HepG2 (cell line): ENCODE data around the gene FAM3C. TPM values are rescaled to one million over a fixed set of nuclear protein-coding genes. Genes with fewer than 3 reads are reported as not detected.

Experiments
- AKAP8 ChIP-seq: sonication (generic); formaldehyde crosslinking; IDR thresholded peaks from 2 replicates; pipeline ENCODE4 v1.5.1; 2020; ENCODE audit warnings: mild to moderate bottlenecking, missing genetic modification reagents
- HDAC6 ChIP-seq: fragments of 200-600 bp; sonication (generic); IDR thresholded peaks from 2 replicates; pipeline ENCODE4 v1.7.0; 2017; ENCODE audit warnings: mild to moderate bottlenecking, antibody characterized with exemption, low read length, low read depth
- HNF1B ChIP-seq: sonication (generic); formaldehyde crosslinking; IDR thresholded peaks from 2 replicates; pipeline ENCODE4 v1.5.1; 2020; ENCODE audit warnings: mild to moderate bottlenecking, moderate library complexity, missing genetic modification reagents
- KMT2B ChIP-seq: IDR thresholded peaks from 2 replicates; pipeline ENCODE4 v1.6.1; 2016; ENCODE audit warnings: missing genetic modification reagents, missing compliant biosample characterization
- MATR3 ChIP-seq: sonication (generic); formaldehyde crosslinking; IDR thresholded peaks from 2 replicates; pipeline ENCODE4 v1.4.0; 2020; ENCODE audit warnings: missing genetic modification reagents
- MAZ ChIP-seq, 2 experiments: sonication (generic) in 1 of 2; formaldehyde crosslinking in 1 of 2; IDR thresholded peaks; 2 replicates each; pipeline versions ENCODE4 v1.5.0 to v1.6.1; 2012 to 2020; ENCODE audit warnings: low read depth in 2 of 2, mild to moderate bottlenecking in 2 of 2, borderline replicate concordance in 1 of 2, improper control_type of control experiment in 1 of 2, low read length in 1 of 2, missing genetic modification reagents in 1 of 2, moderate library complexity in 1 of 2
- NFYC ChIP-seq: IDR thresholded peaks from 2 replicates; pipeline ENCODE4 v1.6.1; 2016; ENCODE audit warnings: missing genetic modification reagents, missing compliant biosample characterization
- PHF21A ChIP-seq: sonication (generic); formaldehyde crosslinking; IDR thresholded peaks from 2 replicates; pipeline ENCODE4 v1.5.0; 2020; ENCODE audit warnings: mild to moderate bottlenecking, missing genetic modification reagents
- PITX1 ChIP-seq: sonication (generic); formaldehyde crosslinking; IDR thresholded peaks from 2 replicates; pipeline ENCODE4 v1.5.1; 2020; ENCODE audit warnings: mild to moderate bottlenecking, missing genetic modification reagents
- RBAK ChIP-seq: sonication (generic); formaldehyde crosslinking; IDR thresholded peaks from 2 replicates; pipeline ENCODE4 v1.5.1; 2020; ENCODE audit warnings: mild to moderate bottlenecking, missing genetic modification reagents
- TBX2 ChIP-seq: sonication (generic); formaldehyde crosslinking; IDR thresholded peaks from 2 replicates; pipeline ENCODE4 v1.5.0; 2020; ENCODE audit warnings: missing genetic modification reagents, mild to moderate bottlenecking, borderline replicate concordance
- TCF7L2 ChIP-seq: IDR thresholded peaks from 2 replicates; pipeline ENCODE4 v1.6.1; 2011; ENCODE audit warnings: mild to moderate bottlenecking, low read depth, low read length, moderate library complexity
- XBP1 ChIP-seq: sonication (generic); formaldehyde crosslinking; IDR thresholded peaks from 2 replicates; pipeline ENCODE4 v1.5.0; 2020; ENCODE audit warnings: missing genetic modification reagents
- ZBTB25 ChIP-seq: IDR thresholded peaks from 2 replicates; pipeline ENCODE4 v1.6.1; 2018; ENCODE audit warnings: missing genetic modification reagents
- ZNF224 ChIP-seq: sonication (generic); formaldehyde crosslinking; IDR thresholded peaks from 2 replicates; pipeline ENCODE4 v1.5.0; 2020; ENCODE audit warnings: mild to moderate bottlenecking, missing genetic modification reagents
- ZNF275 ChIP-seq: sonication (generic); formaldehyde crosslinking; IDR thresholded peaks from 2 replicates; pipeline ENCODE4 v1.8.0; 2022; ENCODE audit warnings: missing genetic modification reagents, mild to moderate bottlenecking, inconsistent platforms, borderline replicate concordance
- ZNF343 ChIP-seq: sonication (generic); formaldehyde crosslinking; IDR thresholded peaks from 2 replicates; pipeline ENCODE4 v1.4.0; 2020; ENCODE audit warnings: mild to moderate bottlenecking, missing genetic modification reagents
- ZNF543 ChIP-seq: sonication (generic); formaldehyde crosslinking; IDR thresholded peaks from 2 replicates; pipeline ENCODE4 v1.4.0; 2020; ENCODE audit warnings: mild to moderate bottlenecking, missing genetic modification reagents
- ZNF605 ChIP-seq: sonication (generic); formaldehyde crosslinking; IDR thresholded peaks from 2 replicates; pipeline ENCODE4 v1.8.0; 2022; ENCODE audit warnings: mild to moderate bottlenecking, missing genetic modification reagents
- ZNF614 ChIP-seq: IDR thresholded peaks from 2 replicates; pipeline ENCODE4 v1.6.1; 2018; ENCODE audit warnings: missing biosample characterization, missing genetic modification reagents, inconsistent platforms, borderline replicate concordance
- ZNF672 ChIP-seq: sonication (generic); formaldehyde crosslinking; IDR thresholded peaks from 2 replicates; pipeline ENCODE4 v1.8.1; 2022; ENCODE audit warnings: missing genetic modification reagents
- ZNF749 ChIP-seq: sonication (generic); formaldehyde crosslinking; IDR thresholded peaks from 2 replicates; pipeline ENCODE4 v1.8.0; 2022; ENCODE audit warnings: mild to moderate bottlenecking, missing genetic modification reagents, moderate library complexity, borderline replicate concordance
- ZNF816 ChIP-seq: sonication (generic); formaldehyde crosslinking; IDR thresholded peaks from 2 replicates; pipeline ENCODE4 v1.8.0; 2022; ENCODE audit warnings: missing genetic modification reagents, mild to moderate bottlenecking, borderline replicate concordance
- ZSCAN5A ChIP-seq: sonication (generic); formaldehyde crosslinking; IDR thresholded peaks from 2 replicates; pipeline ENCODE4 v1.8.0; 2022; ENCODE audit warnings: mild to moderate bottlenecking, missing genetic modification reagents, borderline replicate concordance
- polyA plus RNA-seq, 8 experiments: library from polyadenylated mRNA; depleted of rRNA in 3 of 8; stranded (reverse) in 7 of 8; unstranded in 1 of 8; fragments of >200 nt; fragmentation: Illumina TruSeq in 4 of 8; extraction: Trizol in 4 of 8; gene quantifications; 2 replicates each; pipeline versions ENCODE4 v1.2.1 to v1.2.3, GENCODE V29; 2011 to 2016; ENCODE audit warnings: low read depth in 4 of 8, missing spikeins in 1 of 8, mixed read lengths in 1 of 8; ENCODE audit not compliant: insufficient read depth in 1 of 8
- total RNA-seq, 5 experiments: library from RNA; depleted of rRNA; stranded (reverse); fragments of >200 nt; fragmentation: Illumina TruSeq; extraction: Trizol; gene quantifications; 2 replicates each; pipeline ENCODE4 v1.2.3, GENCODE V29; 2016; ENCODE audit warnings: low read depth in 1 of 5

FAM3C gene
- total and polyA plus RNA-seq, 2 of the 13 experiments (the other 11 are each of a cell fraction or from before 2014, with no cell fraction given), result 14.6 to 16.0 TPM

GRCh38 chr7:121395961-121396757, at the start of gene FAM3C (continued):
- TF ChIP-seq ZNF543 (CRISPR knock-in tag) (peak; percentile 96), KMT2B (CRISPR knock-in tag) (peak; percentile 68), ZNF343 (CRISPR knock-in tag) (0 out of 2 replicates have a peak, but pooled peaks have one; percentile 79), TBX2 (peak; percentile 71), ZNF816 (CRISPR knock-in tag) (0 out of 2 replicates have a peak, but pooled peaks have one; percentile 34), HNF1B (CRISPR knock-in tag) (0 out of 2 replicates have a peak, but pooled peaks have one; percentile 51), MAZ (IDR thresholded peaks at IDR 0.05; ENCODE audit: borderline replicate concordance, low read depth, low read length) (peak; percentile 84), MAZ (CRISPR knock-in tag; IDR thresholded peaks at IDR 0.05; ENCODE audit: low read depth) (peak; percentile 95), PHF21A (CRISPR knock-in tag) (peak; percentile 52), XBP1 (CRISPR knock-in tag) (peak; percentile 80; the same call in 1 of the 2 replicates), HDAC6 (no peak), MATR3 (CRISPR knock-in tag) (no peak), AKAP8 (CRISPR knock-in tag) (0 out of 2 replicates have a peak, but pooled peaks have one; percentile 30), ZNF605 (CRISPR knock-in tag) (0 out of 2 replicates have a peak, but pooled peaks have one; percentile 43), ZNF672 (CRISPR knock-in tag) (no peak), RBAK (CRISPR knock-in tag) (no peak), ZSCAN5A (CRISPR knock-in tag) (peak; percentile 72; the same call in 1 of the 2 replicates), ZBTB25 (CRISPR knock-in tag) (peak; percentile 49; the same call in 1 of the 2 replicates), PITX1 (CRISPR knock-in tag) (0 out of 2 replicates have a peak, but pooled peaks have one; percentile 40), TCF7L2 (no peak), ZNF224 (CRISPR knock-in tag) (no peak), ZNF275 (CRISPR knock-in tag) (peak; percentile 55; the same call in 1 of the 2 replicates), ZNF614 (CRISPR knock-in tag) (peak; percentile 60; the same call in 1 of the 2 replicates), ZNF749 (CRISPR knock-in tag) (peak; percentile 92; the same call in 1 of the 2 replicates), NFYC (CRISPR knock-in tag) (peak; percentile 70)
